DMS53 (cell line): Measurements from ENCODE around the gene CCDC192.

ENCODE experiments used
- DNase-seq: peaks from one replicate; lab custom pipeline; 2025; lab: John Stamatoyannopoulos, UW

CCDC192 gene

GRCh38 chr5:127810707-127811490 is 107.7 kb downstream of the CCDC192 start:
- DNase-seq: no peak

GRCh38 chr5:127812570-127812969 is 109.4 kb downstream of the CCDC192 start:
- DNase-seq: no peak

GRCh38 chr5:127813633-127814587 is 110.7 kb downstream of the CCDC192 start:
- no peak for DNase-seq

- no peak for DNase-seq
Measured at GRCh38 chr5:127814588-127814973, 111.4 kb downstream of the CCDC192 start.

GRCh38 chr5:127820910-127821553 is 117.8 kb downstream of the CCDC192 start:
- peak; percentile 87 for DNase-seq

- DNase-seq: no peak
Measured at GRCh38 chr5:127821896-127822295, 118.7 kb downstream of the CCDC192 start.

GRCh38 chr5:127824126-127824525 is 120.9 kb downstream of the CCDC192 start:
- DNase-seq: no peak

- DNase-seq: no peak
Measured at GRCh38 chr5:127826011-127826410, 122.8 kb downstream of the CCDC192 start.

- DNase-seq: no peak
Measured at GRCh38 chr5:127827451-127827850, 124.3 kb downstream of the CCDC192 start.

GRCh38 chr5:127830157-127830556 is 127.0 kb downstream of the CCDC192 start:
- DNase-seq: no peak

GRCh38 chr5:127830829-127831598 is 127.8 kb downstream of the CCDC192 start:
- no peak for DNase-seq

GRCh38 chr5:127832067-127832466 is 128.9 kb downstream of the CCDC192 start:
- DNase-seq: no peak

GRCh38 chr5:127834094-127834531 is 130.9 kb downstream of the CCDC192 start:
- DNase-seq: peak; percentile 10

- peak; percentile 10 for DNase-seq
Measured at GRCh38 chr5:127834554-127834953, 131.4 kb downstream of the CCDC192 start.

- peak; percentile 60 for DNase-seq
Measured at GRCh38 chr5:127838661-127839060, 135.5 kb downstream of the CCDC192 start.

GRCh38 chr5:127839072-127839471 is 135.9 kb downstream of the CCDC192 start:
- peak; percentile 38 for DNase-seq

GRCh38 chr5:127839496-127840197 is 136.5 kb downstream of the CCDC192 start:
- no peak for DNase-seq

GRCh38 chr5:127840198-127840524 is 137.0 kb downstream of the CCDC192 start:
- DNase-seq: no peak

- DNase-seq: peak; percentile 12
Measured at GRCh38 chr5:127840809-127841208, 137.6 kb downstream of the CCDC192 start.

- no peak for DNase-seq
Measured at GRCh38 chr5:127844581-127845021, 141.4 kb downstream of the CCDC192 start.

GRCh38 chr5:127846884-127847283 is 143.7 kb downstream of the CCDC192 start:
- DNase-seq: no peak
